ENCODE results near the gene FTL.

- TF ChIP-seq CTCF (IDR thresholded peaks at IDR 0.05; ENCODE audit: low read depth, low read length, missing input control) (no peak), RAD21 (IDR thresholded peaks at IDR 0.05) (no peak), RXRA (IDR thresholded peaks at IDR 0.05) (no peak), GABPA (IDR thresholded peaks at IDR 0.05 in 1 of 2, conservative IDR thresholded peaks at IDR 0.05 in 1 of 2) (no peak), FOXA1 (IDR thresholded peaks at IDR 0.05) (no peak), EGR1 (IDR thresholded peaks at IDR 0.05; ENCODE audit: low read depth in 2 of 2) (no peak), REST (IDR thresholded peaks at IDR 0.05) (no peak), TAF1 (conservative IDR thresholded peaks at IDR 0.05) (no peak), SP1 (IDR thresholded peaks at IDR 0.05) (no peak)
- TF ChIP-seq, protein P1, sequence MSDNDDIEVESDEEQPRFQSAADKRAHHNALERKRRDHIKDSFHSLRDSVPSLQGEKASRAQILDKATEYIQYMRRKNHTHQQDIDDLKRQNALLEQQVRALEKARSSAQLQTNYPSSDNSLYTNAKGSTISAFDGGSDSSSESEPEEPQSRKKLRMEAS (IDR thresholded peaks at IDR 0.05): no peak
- TF ChIP-seq, protein P2, sequence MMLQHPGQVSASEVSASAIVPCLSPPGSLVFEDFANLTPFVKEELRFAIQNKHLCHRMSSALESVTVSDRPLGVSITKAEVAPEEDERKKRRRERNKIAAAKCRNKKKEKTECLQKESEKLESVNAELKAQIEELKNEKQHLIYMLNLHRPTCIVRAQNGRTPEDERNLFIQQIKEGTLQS (IDR thresholded peaks at IDR 0.05): no peak
Measured at GRCh38 chr19:48945817-48946216, 19.3 kb upstream of the FTL start.
